IPS-18c (cell line): ENCODE data around the gene ABCC6.
"Not testable (repeated sequence)": the region's sequence is repeated elsewhere in the genome, so short reads cannot be mapped to it uniquely, and the experiment has no call there.

ENCODE experiments used
- H3K4me3 ChIP-seq: 2 replicates; pipeline ENCODE4 v1.7.0; 2013; ENCODE audit warnings: low read depth, mild to moderate bottlenecking, low read length, moderate library complexity; ENCODE audit not compliant: insufficient read depth
- H3K9me3 ChIP-seq: one replicate; pipeline ENCODE4 v1.6.1; 2013; ENCODE audit warnings: mild to moderate bottlenecking, low read length, moderate library complexity; ENCODE audit not compliant: control insufficient read depth, insufficient read depth

The ABCC6 gene

DNA sequence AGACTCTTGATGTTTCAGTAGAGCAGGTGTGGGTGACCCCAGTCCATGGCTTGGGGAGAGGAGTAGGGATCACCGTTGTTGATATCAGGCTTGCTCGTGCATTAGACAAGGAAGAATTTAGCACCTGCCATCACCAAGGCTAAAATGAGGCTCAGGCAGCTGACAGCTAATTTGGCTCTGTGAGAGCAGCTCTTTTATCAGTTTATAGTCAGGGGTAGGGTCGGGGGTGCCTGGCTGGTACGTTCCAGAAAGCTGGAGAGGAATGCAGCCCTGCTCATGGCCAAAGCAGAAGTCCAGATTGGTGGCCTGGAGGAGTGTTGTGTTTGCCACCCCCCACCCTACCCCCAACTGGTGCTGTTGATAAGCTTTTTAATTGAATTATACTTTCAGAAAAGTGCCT lies 17.4 kb upstream of the ABCC6 start:
- H3K9me3 ChIP-seq, H3K4me3 ChIP-seq: not testable (repeated sequence)

DNA sequence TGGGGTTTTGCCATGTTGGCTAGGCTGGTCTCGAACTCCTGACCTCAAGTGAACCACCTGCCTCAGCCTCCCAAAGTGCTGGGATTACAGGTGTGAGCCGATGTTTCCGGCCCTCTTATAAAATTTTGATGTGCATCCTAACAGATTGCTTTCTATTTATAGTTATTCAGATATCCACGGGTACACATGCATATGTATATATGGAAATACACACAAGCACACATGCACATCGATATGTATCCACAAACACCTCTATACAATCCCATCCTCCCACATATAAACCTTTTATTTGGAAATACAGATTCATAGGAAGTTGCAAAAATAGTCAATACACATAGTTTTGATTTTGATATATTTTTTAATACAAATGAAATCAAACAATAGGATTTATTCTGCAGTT lies 14.4 kb upstream of the ABCC6 start:
- not testable (repeated sequence) for H3K4me3 ChIP-seq

DNA sequence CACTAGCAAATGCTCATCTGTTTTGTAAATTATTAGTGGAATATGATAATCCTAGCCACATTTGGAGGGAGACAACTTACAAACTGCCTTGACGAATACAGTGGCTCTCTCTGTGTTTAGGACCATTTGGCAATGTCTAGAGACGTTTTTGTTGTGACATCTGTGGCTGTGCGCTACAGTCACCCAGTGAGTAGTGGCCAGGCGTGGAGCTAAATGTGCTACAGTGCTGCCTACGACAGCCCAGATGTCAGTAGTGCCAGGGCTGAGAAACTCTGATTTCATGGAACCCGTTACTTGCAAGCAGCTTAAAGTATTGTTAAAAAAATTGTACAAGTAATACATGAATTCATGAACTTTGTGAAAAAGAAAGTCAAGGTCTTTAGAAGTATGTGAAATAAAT lies 13.8 kb upstream of the ABCC6 start:
- H3K4me3 ChIP-seq, H3K9me3 ChIP-seq: not testable (repeated sequence)

More for the DNA sequence above, 14.4 kb upstream of the ABCC6 start:
- not testable (repeated sequence) for H3K9me3 ChIP-seq

DNA sequence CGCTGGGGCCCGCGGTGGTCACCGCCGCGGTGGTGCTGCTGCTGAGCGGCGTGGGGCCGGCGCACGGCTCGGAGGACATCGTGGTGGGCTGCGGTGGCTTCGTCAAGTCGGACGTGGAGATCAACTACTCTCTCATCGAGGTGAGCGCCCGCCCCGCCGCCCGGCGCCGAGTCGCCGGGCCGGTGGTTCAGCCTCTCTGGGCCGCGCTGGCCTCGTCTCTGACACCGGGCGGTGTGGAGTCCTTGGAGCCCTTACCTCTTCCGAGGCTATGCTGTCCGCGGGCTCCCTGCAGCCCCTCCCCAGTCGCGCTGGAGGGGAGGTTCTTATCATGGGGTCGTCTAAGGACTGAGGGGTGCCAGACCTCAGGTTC lies 9.4 kb upstream of the ABCC6 start:
- not testable (repeated sequence) for H3K4me3 ChIP-seq, H3K9me3 ChIP-seq

DNA sequence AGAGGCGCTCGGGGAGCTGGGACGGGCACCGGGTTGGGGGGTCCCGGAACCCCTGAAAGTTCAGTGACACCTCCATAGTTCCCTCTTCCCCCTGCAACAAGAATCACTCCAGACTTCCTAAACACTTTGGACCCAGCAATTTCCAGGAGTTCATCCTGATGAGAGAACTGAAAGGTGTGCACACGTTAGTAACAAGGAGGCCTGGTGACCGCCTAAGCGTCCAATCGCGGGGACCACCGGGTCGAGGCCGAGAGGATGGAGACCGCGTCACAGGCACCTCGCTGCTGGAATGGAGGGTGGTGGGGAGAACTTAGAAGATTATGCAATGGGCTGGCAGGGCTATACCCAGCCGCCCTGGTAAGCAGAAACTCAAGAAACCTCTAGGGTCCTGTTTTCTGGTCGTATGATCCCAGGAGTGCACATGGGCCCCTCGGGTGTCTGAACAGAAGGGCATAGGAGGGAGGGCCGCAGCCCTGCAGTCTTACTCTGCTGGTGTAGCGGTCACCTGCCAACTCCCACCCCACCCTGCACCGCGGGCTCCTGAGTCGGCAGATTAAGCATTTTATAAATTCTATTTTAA lies 458 bp upstream of the ABCC6 start:
- not testable (repeated sequence) for H3K4me3 ChIP-seq, H3K9me3 ChIP-seq

DNA sequence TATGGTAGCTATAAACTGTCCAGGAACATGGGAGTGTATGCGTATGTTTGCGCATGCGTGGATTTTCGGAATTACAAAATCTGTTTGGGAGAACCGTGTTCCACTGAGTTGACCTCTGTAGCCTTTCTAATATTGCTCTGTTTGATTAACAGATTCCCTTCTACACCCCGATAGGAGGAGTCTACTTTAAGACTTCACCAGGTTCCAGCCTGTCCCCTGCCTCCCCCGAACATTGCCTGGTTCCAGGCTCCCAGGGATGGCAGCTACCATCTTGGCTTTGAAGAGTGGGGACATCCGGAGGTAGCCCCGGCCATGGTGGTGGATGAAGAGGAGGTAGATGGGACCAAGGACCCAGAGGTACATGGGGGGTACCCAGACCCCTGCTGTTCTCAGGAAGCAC lies 1.9 kb downstream of the ABCC6 start:
- H3K9me3 ChIP-seq, H3K4me3 ChIP-seq: not testable (repeated sequence)

DNA sequence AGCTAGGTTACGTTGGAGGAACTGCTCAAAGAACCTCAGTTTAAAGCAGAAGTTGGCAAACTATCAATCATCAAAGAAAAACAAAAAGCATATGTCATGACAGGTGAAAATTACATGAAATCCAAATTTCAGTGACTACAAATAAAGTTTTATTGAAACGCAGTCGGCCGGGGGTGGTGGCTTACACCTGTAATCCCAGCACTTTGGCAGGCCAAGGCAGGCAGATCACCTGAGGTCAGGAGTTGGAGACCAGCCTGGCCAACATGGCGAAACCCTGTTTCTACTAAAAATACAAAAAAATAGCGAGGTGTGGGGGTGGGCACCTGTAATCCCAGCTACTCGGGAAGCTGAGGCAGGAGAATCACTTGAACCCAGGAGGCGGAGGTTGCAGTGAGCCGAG lies 2.8 kb downstream of the ABCC6 start:
- not testable (repeated sequence) for H3K4me3 ChIP-seq, H3K9me3 ChIP-seq

DNA sequence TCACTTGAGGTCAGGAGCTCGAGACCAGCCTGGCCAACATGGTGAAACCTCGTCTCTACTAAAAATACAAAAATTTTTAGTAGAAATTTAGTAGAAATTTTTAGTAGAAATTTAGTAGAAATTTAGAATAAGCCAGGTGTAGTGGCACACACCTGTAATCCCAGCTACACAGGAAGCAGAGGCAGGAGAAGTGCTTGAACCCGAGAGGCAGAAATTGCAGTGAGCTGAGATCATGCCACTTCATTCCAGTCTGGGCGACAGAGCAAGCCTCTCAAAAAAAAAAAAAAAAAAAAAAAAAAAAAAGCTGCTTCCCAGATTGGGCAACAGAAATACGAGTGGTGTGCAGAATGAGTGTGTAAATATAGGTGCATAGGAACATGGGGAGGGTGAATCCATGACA lies 4.5 kb downstream of the ABCC6 start:
- not testable (repeated sequence) for H3K4me3 ChIP-seq, H3K9me3 ChIP-seq

DNA sequence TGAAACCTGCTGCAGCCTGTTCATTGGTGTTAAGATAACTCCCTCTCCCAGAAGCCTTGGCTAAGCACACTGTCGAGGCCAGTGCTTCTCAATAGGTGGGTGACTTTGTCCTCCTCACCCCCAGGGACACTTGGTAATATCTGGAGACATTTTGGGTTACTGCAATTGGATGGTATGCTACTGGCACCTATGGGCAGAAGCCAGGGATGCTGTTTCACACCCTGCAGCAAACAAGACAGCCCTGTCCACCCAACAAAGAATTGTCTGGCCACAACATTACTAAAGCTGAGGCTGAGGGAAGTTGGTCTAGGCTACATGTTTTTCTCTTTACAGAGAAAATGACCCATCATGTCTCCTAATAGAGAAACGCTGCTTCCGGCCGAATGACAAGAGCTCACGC lies 4.9 kb downstream of the ABCC6 start:
- H3K4me3 ChIP-seq, H3K9me3 ChIP-seq: not testable (repeated sequence)

DNA sequence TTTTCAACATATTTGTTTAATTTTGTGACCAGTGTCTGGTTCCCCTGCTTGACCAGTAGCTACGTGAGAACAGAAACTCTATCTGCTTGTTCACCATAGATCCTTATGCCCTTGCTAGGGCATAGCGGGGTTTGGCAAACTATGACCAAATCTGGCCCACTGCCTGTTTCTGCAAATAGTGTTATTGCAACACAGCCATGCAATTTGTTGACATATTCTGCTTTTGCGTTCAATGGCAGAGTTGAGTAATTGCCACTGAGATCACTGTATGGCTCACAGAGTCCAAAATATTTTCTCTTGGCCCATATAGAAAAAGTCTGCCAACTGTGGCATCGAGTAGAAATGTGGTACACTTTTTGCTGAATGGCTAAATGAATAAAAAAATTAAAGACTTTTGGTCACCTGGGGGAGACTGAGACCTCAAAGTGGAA lies 9.4 kb downstream of the ABCC6 start:
- H3K9me3 ChIP-seq, H3K4me3 ChIP-seq: not testable (repeated sequence)

DNA sequence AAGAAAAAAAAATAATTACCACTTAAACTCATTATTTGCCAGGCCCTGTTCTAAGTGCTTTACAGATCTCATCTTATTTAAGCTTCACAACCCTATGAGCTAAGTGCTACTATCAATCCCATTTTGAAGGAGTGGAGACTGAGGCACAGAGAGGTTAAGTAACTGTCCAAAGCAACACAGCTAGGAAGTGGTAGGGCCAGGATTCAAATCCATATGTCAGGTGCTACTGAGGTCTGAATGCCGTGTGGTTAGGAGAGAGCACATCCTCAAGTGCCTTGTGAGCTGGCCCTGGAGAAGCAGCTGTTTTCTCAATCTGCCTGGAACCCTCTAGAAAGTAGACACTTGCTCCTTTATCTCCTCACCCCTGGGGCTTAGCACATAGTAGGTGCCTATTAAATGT lies 11.9 kb downstream of the ABCC6 start:
- not testable (repeated sequence) for H3K9me3 ChIP-seq, H3K4me3 ChIP-seq

DNA sequence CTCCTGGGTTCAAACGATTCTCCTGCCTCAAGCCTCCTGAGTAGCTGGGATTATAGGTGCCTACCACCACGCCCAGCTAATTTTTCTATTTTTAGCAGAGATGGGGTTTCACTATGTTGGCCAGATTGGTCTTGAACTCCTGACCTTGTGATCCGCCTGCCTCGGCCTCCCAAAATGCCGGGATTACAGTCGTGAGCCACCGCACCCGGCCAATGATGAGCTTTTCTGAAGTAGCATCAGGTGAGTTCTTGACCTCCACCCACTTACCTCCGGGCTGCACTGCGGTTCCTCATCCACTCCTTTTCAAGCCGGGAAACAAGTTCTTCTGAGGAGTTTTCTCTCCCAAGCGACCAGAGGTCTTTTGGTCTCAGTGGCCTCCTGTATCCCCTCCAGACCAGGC lies 14.8 kb downstream of the ABCC6 start:
- not testable (repeated sequence) for H3K4me3 ChIP-seq, H3K9me3 ChIP-seq

DNA sequence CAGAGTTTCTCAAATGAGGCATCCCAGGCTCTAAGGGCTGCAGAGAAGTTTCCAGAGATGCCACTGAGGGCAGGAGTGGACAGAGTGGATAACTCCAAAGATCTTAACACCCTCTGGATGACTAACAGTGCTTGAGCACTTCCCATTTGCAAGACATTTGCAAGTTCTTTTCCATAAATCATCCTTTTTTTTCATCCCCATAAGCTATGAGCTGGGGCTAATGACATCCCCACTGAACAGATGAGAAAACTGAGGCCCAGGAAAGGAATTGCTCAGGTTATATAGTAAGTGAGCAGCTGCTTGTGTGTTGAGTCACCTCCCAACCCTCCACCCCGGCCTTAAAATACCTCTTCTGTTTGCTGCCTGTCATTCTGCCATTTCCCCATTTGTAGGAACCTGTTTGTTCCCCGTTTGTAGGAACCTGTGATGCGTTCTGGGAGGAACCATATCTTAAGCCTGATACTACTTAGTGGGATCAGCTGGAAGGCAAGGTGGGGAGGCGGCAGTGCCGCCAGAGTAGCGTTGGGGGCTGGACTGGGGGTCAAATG lies 15.4 kb downstream of the ABCC6 start:
- H3K9me3 ChIP-seq, H3K4me3 ChIP-seq: not testable (repeated sequence)

DNA sequence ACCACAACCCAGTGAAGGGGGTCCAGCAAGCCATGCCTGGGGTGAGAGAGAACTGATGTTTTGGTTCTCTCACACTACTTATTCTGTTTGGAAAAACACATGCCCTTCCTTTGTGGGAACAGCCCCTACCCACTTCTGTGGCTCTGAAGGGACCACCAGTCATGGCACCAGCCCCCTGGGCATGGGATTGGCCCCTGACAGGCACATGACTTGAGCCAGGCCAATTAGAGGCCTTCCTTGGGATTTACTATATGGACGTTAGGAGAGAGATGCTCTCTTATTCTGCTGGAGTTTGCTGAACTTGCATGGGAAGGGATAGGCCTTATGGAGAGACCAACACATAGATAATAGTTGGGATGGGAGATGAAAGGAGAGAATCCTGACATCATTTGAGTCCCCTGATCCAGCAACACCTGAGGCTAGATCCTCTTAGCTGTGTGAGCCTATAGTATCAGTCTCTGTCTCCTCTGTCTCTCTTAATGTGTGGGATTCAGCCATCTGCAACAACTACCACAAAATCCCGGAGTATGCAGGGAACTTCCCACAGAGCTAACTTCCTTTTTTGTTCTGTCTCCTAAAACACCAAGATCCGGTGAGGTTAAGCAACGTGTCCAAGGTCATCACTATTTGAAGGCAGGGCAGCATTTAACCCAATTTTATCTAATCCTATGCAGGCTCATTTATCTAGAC lies 16.1 kb downstream of the ABCC6 start:
- not testable (repeated sequence) for H3K4me3 ChIP-seq, H3K9me3 ChIP-seq

DNA sequence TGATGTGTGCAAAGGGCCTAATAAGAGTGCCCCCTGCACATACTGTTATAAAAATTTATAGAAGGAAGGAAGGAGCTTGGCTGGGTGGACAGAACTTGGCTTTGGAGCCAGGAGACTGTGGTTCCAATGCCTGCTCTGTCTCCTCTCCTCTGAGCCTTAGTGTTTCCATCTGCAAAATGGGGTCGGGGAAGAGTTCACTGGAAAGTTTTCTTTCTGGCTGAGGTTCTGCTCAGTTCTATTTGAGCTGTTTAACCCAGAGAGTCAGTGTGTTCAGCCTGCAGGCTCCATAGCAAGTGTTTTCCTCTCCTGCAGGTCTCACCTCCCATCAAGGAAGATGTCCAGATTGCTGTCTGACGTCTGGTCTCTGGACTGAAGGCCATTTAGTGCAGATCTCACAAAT lies 17.4 kb downstream of the ABCC6 start:
- not testable (repeated sequence) for H3K9me3 ChIP-seq, H3K4me3 ChIP-seq

DNA sequence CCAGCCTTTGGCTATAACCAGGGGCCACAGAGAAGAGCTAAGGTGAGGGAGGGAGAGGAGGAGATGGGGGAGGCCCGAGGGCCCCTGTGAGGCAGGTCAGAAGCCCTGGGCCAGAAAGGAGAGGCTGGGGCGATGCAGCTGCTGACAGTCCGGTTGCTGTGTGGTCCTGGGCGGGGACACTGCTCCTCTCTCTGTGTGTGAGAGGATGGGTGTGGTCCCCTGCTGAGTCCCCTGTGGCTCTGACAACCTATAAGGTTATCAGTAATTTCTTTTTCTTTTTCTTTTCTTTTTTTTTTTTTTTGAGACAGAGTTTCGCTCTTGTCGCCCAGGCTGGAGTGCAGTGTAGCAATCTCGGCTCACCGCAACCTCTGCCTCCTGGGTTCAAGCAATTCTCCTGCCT lies 18.7 kb downstream of the ABCC6 start:
- not testable (repeated sequence) for H3K9me3 ChIP-seq, H3K4me3 ChIP-seq

DNA sequence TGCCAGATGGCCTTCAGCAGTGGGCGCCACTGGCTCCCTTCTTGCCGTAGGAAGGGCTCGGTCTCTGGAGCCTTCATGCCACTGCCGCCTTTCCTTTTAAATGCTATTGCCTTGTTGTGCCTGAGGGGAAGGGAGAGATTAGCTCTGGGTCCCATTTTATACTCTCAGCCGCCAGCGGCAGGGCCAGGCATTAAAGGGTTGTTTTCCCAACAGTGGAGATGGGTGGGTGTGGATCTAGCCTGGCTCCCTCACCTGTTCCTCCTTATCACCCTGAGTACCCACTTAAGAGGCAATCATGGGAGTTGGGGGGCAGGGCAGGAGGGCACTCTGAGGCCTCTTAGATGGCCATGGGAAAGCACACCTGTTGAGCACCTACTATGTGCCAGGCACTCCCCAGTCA lies 19.8 kb downstream of the ABCC6 start:
- H3K4me3 ChIP-seq, H3K9me3 ChIP-seq: not testable (repeated sequence)

DNA sequence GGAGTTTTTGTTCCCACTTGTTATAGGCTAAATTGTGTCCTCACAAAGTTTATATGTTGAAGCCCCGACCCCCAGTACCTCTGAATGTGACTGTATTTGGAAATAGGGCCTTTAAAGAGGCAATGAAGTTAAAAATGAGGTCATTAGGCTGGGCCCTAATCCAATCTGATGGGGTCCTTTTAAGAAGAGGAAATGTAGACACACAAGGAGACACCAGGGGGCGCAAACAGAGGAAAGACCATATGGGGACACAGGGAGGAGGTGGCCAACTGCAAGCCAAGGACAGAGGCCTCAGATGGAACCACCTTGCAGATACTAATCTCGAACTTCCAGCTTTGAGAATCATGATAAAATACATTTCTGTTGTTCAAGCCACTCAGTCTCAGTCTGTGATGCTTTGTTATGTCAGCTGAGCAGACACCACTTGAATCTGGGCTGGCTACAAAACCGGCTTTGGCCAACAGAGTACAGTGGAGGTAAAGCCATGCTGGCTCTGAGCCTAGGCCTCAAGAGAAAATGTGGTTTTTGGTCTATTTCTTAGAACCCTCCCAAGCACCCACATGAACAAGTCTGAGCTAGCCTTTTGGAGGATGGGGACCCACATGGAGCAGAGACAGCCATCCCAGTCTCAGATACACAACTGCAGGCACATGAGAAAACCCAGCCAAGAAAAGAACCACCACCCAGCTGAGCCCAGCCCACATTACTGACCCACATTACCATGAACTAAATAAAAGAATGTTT lies 20.7 kb downstream of the ABCC6 start:
- H3K4me3 ChIP-seq, H3K9me3 ChIP-seq: not testable (repeated sequence)
